Mammary epithelial cell (primary cell): Measurements from ENCODE around the gene ANO2.

Experiments used
- EZH2 ChIP-seq: IDR thresholded peaks from 2 replicates; pipeline ENCODE4 v1.6.1; 2012; ENCODE audit warnings: low read length, inconsistent platforms, borderline replicate concordance
- TF ChIP-seq, protein P1 (sequence below), 2 donors: IDR thresholded peaks in 1 of 2; conservative IDR thresholded peaks in 1 of 2; 2 replicates each; pipeline ENCODE4 v1.5.1; 2011 to 2012; ENCODE audit warnings: inconsistent platforms in 2 of 2, low read length in 2 of 2, mild to moderate bottlenecking in 2 of 2, control low read depth in 1 of 2, low read depth in 1 of 2; ENCODE audit not compliant: insufficient read depth in 1 of 2; ENCODE audit errors: extremely low read depth in 1 of 2

GRCh38 chr12:5514545-5514944, 430.5 kb downstream of the ANO2 start:
- TF ChIP-seq, protein P1, sequence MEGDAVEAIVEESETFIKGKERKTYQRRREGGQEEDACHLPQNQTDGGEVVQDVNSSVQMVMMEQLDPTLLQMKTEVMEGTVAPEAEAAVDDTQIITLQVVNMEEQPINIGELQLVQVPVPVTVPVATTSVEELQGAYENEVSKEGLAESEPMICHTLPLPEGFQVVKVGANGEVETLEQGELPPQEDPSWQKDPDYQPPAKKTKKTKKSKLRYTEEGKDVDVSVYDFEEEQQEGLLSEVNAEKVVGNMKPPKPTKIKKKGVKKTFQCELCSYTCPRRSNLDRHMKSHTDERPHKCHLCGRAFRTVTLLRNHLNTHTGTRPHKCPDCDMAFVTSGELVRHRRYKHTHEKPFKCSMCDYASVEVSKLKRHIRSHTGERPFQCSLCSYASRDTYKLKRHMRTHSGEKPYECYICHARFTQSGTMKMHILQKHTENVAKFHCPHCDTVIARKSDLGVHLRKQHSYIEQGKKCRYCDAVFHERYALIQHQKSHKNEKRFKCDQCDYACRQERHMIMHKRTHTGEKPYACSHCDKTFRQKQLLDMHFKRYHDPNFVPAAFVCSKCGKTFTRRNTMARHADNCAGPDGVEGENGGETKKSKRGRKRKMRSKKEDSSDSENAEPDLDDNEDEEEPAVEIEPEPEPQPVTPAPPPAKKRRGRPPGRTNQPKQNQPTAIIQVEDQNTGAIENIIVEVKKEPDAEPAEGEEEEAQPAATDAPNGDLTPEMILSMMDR (conservative IDR thresholded peaks at IDR 0.05 in 1 of 2, IDR thresholded peaks at IDR 0.05 in 1 of 2; ENCODE audit: extremely low read depth in 1 of 2, insufficient read depth in 1 of 2, low read depth in 1 of 2, low read length in 2 of 2): no peak
- TF ChIP-seq EZH2: no peak
